Measurements from ENCODE around the gene BTN2A1. TPM values are rescaled to one million over a fixed set of nuclear protein-coding genes. Genes with fewer than 3 reads are reported as not detected.

BTN2A1 gene
- total RNA-seq, 6 experiments from 2014 or later: 3.6 to 8.3 (median 5.2) TPM

DNA sequence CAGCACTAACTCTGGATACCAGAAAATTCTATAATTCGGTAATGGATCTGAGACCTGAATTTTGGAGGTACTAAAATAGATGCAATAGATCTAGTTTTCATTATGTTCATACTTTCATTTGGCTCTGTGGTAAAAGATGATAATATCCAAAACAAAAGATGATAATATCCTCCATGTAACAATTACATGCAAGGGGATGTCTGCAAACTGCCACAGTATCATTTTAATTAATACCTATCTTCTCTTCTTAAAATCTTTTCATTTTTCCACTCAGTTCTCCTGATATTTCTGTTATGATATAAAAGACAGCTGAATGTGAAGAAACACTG lies 15.6 kb downstream of the BTN2A1 start:
- H3K4me3 ChIP-seq: peak overlapping the region in 2 of 3 donors; percentile 36 to 54
- H3K9me3 ChIP-seq: no peaks in the 10 kb centered on the region
- 60% methylated on average over 1 of the region's 1 CpG for WGBS (ENCODE audit: insufficient coverage, low coverage, low lambda C conversion rate, missing lambda C conversion rate)
- H3K27ac ChIP-seq: peak overlapping the region; percentile 86 to 93 (median 89)
- no peaks in the 10 kb centered on the region for H3K27me3 ChIP-seq
- H3K4me1 ChIP-seq: peaks cover 0 to 10% (median 0%) of the 10 kb centered on the region in 4 donors
- intact Hi-C loops (cut with DNase I): no loop called here
- peaks cover 0 to 5% (median 0%) of the 10 kb centered on the region in 4 donors for H3K36me3 ChIP-seq
- TF ChIP-seq, protein P1, sequence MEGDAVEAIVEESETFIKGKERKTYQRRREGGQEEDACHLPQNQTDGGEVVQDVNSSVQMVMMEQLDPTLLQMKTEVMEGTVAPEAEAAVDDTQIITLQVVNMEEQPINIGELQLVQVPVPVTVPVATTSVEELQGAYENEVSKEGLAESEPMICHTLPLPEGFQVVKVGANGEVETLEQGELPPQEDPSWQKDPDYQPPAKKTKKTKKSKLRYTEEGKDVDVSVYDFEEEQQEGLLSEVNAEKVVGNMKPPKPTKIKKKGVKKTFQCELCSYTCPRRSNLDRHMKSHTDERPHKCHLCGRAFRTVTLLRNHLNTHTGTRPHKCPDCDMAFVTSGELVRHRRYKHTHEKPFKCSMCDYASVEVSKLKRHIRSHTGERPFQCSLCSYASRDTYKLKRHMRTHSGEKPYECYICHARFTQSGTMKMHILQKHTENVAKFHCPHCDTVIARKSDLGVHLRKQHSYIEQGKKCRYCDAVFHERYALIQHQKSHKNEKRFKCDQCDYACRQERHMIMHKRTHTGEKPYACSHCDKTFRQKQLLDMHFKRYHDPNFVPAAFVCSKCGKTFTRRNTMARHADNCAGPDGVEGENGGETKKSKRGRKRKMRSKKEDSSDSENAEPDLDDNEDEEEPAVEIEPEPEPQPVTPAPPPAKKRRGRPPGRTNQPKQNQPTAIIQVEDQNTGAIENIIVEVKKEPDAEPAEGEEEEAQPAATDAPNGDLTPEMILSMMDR (IDR thresholded peaks at IDR 0.05): no peak
- TF ChIP-seq POLR2A (IDR thresholded peaks at IDR 0.05): no peak
- ATAC-seq (no peak), DNase-seq (no peak)

DNA sequence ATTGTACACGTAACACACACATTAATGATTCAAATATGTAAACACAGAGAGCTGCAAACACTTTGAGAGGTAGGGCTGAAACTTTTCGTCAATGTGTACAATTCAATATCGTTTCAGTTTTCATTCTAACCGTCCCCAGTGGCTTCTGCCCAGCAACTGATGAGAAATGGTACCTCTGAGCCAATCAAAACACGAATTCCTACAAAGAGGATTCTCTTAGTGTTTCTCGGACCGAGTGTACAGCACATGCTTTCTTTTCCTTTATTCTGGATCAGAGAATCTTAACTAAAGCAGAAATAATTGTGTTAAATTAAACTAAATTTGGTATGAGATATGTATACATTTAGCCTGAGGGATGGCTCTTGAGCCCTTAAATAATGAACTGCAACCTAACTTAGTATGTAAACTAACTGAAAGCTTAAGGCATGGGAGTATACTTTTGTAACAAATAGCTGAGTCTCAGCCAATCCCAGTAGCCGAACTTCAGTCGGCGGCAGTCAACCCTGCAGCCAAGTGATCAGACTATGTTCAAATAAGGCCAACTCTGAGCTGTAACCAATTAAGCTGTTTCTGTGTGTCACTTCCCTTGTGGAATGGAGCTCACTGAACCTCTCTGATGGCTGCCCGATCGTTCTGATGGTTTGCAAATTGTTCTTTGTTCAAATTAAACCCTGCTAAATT lies 16.1 kb downstream of the BTN2A1 start:
- DNase-seq: peak; percentile 78 to 86 (median 82)
- 0% methylated on average over 12 of the region's 12 CpGs for WGBS (ENCODE audit: insufficient coverage, low coverage, low lambda C conversion rate, missing lambda C conversion rate)
- peak overlapping the region; percentile 86 to 93 (median 89) for H3K27ac ChIP-seq

DNA sequence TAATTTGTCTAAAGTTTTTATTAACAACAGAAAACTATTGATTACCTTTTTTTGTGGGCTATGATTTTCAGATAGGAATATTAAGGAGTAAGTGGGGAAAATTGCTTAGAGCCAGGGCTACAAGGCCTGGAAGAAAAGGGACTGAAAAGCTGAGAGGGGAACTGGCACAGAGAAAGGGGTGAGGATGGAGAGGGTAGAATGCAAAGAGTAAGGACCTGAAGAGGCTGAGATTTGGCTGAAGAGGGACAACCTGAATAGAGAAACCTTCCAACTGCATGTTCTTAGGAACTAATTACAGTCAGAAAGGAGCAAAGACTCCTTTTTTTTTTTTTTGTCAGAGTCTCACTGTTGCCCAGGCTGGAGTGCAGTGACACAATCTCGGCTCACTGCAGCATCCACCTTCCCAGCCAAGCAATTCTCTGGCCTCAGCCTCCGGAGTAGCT lies 16.7 kb downstream of the BTN2A1 start:
- 38% methylated on average over 2 of the region's 2 CpGs for WGBS (ENCODE audit: insufficient coverage, low coverage, low lambda C conversion rate, missing lambda C conversion rate)
- ATAC-seq (peak in 2 of 4 donors; percentile 3 to 6), DNase-seq (no peak)
- H3K4me3 ChIP-seq: peak overlapping the region; percentile 22 to 54 (median 36)
- no peaks in the 10 kb centered on the region for H3K9me3 ChIP-seq
- no peaks in the 10 kb centered on the region for H3K27me3 ChIP-seq
- intact Hi-C loops (cut with DNase I): no loop called here
- no peak for TF ChIP-seq POLR2A (IDR thresholded peaks at IDR 0.05)
- TF ChIP-seq, protein P1 (IDR thresholded peaks at IDR 0.05): no peak
- peaks cover 0 to 10% (median 0%) of the 10 kb centered on the region in 4 donors for H3K4me1 ChIP-seq
- H3K36me3 ChIP-seq: no peaks in the 10 kb centered on the region
- peak overlapping the region; percentile 86 to 93 (median 89) for H3K27ac ChIP-seq

More for the DNA sequence above, 16.1 kb downstream of the BTN2A1 start:
- Histone ChIP-seq H3K4me3 (peak overlapping the region; percentile 22 to 54 (median 36)), H3K9me3 (no peaks in the 10 kb centered on the region), H3K27me3 (no peaks in the 10 kb centered on the region), H3K36me3 (peaks cover 0 to 5% (median 0%) of the 10 kb centered on the region in 4 donors), H3K4me1 (peaks cover 0 to 10% (median 0%) of the 10 kb centered on the region in 4 donors)
- intact Hi-C loops (cut with DNase I): no loop called here
- peak; percentile 91 to 95 (median 94) for ATAC-seq
- TF ChIP-seq POLR2A (IDR thresholded peaks at IDR 0.05): peak; percentile 89
- TF ChIP-seq, protein P1 (IDR thresholded peaks at IDR 0.05): no peak

DNA sequence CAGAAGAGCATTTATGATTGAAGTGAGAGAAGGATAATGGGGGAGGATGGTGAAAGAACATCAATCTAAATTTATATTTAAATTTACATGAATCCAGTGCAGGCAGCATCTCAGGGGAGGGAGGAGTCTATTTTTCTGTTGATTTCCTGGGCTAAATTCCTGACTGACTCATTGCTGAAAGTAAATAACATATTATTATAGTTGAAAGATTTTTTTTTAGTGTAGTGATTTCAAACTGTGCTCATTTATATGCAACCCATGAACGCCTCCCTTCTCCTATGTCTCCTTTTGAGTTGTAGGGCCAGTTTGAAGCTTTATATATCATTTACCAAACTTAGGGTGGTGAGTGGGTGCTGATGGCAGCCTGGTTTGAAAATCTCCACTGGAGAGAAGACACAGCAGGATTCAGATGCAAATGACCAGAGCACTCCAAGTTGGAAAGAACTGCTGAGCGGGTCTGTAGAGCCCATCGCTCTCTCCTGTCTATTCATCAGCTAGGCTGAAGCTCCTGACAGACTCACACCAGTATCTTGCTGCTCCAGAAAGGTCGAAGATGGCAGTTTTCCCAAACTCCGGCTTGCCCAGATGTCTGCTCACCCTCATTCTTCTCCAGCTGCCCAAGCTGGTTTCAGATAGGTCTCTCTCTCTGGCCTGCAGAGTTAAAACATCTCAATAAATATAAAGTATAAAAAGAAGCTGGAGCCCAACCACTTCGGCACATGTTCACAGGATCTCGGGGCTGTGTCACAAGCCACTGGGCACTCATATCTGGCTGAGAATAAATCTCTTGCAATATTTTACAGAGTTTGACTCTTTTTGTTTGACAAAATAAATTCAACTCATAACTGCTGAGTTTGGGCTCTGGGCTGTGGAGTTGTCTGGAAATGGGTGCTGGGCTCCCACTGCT lies 18.3 kb downstream of the BTN2A1 start:
- Histone ChIP-seq H3K9me3 (no peaks in the 10 kb centered on the region), H3K4me1 (peaks cover 0 to 10% (median 0%) of the 10 kb centered on the region in 4 donors), H3K27me3 (no peaks in the 10 kb centered on the region), H3K4me3 (no peak overlapping the region), H3K36me3 (no peaks in the 10 kb centered on the region), H3K27ac (no peak overlapping the region)
- WGBS (ENCODE audit: insufficient coverage, low coverage, low lambda C conversion rate, missing lambda C conversion rate): 82% methylated on average over 5 of the region's 7 CpGs
- intact Hi-C loops (cut with DNase I): no loop called here
- DNase-seq (no peak), ATAC-seq (no peak)
- TF ChIP-seq, protein P1 (IDR thresholded peaks at IDR 0.05): no peak
